Fibroblast of lung (primary cell): ENCODE results near the gene FAM53B.

Source experiments
- CTCF ChIP-seq, 2 donors: IDR thresholded peaks in 1 of 2; conservative IDR thresholded peaks in 1 of 2; 1 replicate in 1 of 2; 2 replicates in 1 of 2; pipeline ENCODE4 v1.5.1; 2011 to 2012; ENCODE audit warnings: low read length in 2 of 2, control low read depth in 1 of 2, inconsistent platforms in 1 of 2, low read depth in 1 of 2, mild to moderate bottlenecking in 1 of 2
- EZH2 ChIP-seq: IDR thresholded peaks from 2 replicates; pipeline ENCODE4 v1.5.1; 2012; ENCODE audit warnings: low read length, control low read depth, mild to moderate bottlenecking; ENCODE audit errors: missing control alignments

DNA sequence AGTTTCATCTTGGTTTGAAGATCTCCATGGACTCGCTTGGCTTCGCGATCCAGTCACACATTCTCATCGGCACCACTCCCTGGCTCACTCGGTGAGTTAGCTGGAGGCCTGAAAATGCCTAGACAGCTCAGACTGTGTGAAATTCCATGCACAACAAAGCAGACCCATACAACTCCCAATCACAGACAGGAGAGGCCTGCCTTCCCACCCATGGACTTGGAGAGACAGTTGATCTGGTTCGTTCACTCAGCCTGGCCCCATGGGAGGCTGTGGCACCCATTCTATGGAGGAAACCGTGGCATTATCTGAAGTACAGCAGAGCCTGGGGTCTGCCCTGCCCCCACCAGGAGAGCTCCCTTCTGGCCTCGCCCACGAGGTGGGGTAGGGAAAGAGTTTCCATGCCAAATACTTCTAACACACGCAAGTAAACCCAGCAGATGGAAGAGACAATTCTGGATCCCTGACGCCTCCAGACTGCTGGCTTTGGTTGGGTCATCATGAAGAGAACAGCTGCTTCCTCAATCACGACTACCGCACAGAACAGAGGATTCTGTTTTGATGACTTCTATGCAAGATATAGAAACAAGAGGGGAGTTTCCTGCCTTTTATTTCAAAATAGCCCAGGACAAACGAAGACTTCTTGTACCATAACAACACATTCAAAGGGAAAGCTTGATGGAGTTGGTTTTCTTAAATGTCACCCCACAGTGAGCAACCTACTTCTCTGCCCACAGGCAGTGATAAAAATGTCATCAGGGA, 15.9 kb downstream of the FAM53B start:
- TF ChIP-seq CTCF (conservative IDR thresholded peaks at IDR 0.05 in 1 of 2, IDR thresholded peaks at IDR 0.05 in 1 of 2; ENCODE audit: low read depth in 1 of 2, low read length in 2 of 2) (no peak), EZH2 (no peak)
